NOMO-1 (cell line): ENCODE data around the gene LGALS3BP.
A peak's percentile ranks its signal among the peaks of the same experiment; 100 is the strongest.

Experiments
- DNase-seq, 2 experiments: peaks; one replicate each; lab custom pipeline; 2025; ENCODE audit not compliant: unreplicated experiment in 2 of 2; lab: John Stamatoyannopoulos, UW

The LGALS3BP gene

DNA sequence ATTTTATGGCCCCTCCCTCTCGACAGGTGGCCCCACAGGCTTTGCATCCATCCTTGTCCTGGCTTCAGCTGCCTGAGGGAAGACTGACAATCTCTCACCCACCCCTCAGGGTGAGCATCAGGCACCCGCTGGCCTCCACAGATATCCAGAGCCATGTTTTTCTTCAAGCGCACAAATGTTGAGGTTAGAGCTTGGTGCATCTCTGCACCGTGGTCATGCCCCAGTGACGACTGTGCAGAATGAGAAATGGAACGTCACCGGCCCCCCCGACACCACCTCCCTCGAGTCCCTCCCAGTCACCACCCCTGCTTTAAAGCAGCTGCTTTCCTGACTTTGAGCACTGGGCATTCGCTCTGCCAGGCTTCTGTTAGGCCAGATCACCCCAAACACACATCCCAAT, 34.8 kb downstream of the LGALS3BP start:
- no peak for DNase-seq

DNA sequence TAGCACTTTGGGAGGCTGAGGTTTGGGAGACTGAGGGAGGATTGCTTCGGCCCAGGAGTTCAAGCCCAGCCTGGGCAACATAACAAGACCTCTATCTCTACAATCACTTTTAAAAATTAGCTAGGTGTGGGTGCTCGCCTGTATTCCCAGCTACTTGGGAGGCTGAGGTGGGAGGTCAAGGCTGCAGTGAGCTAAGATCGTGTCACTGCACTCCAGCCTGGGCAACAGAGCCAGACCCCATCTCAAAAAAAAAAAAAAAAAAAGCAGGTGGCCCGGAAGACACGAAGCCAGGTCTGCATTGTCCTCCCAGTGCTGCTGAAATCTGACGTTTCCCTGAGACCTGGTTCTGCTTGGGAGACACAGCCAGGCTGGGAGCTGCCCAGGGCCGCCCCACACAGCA, 35.7 kb downstream of the LGALS3BP start:
- DNase-seq: no peak

DNA sequence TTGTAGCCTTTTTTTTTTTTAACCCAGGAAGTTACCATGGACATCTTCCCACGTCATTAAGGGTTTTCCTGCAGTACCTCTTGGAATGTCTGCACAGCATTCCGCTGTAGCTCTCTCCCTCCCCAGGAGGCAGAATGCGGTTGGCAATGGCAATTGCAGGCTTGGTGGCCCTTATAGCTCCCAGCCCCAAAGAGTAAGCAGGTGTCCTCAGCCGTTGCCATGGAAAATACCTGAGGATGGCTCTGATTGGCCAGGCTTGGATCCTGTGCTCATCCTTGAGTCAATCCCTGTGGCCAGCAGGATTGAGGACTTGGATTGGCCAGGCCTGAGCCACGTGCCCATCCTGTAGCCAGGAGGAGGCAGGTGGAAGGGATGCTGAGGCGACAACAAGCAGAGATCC, 39.0 kb downstream of the LGALS3BP start:
- no peak for DNase-seq

DNA sequence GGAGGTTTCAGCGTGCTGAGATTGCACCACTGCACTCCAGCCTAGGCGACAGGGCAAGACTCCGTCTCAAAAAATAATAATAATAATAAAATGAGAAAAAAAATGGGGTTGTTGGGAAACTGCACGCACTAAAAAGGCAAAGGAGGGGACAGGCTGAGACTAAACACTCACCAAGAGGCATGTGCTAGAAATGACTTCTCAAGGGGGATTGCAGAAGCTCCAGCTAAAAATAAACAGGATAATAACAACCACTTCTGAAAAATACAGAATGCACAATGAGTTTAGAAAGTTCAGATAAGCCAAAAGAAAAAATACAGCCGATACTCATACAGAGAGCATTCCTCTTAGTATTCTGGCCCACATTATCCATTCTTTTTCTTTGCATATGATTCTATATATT, 39.5 kb downstream of the LGALS3BP start:
- no peak for DNase-seq

DNA sequence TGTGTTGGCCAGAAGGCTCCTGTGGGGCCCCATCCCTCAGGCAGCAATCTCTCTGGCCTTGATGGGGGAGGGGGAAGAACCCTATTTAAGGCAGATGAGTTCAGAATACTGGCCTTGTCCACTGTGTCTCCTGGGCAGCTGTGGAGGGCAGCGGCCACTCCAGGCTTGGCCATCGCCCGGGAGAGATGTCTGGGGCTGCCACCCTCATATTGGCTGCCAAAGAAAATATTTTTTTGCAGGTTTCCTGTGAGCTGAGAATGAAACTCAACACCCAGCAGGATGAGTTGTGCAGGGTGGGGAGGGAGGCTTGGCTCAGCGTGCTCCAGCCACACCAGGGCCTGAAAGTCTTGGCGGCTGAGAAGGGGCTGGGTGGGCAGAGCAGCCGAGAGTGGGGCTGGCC, 40.1 kb downstream of the LGALS3BP start:
- DNase-seq: no peak

DNA sequence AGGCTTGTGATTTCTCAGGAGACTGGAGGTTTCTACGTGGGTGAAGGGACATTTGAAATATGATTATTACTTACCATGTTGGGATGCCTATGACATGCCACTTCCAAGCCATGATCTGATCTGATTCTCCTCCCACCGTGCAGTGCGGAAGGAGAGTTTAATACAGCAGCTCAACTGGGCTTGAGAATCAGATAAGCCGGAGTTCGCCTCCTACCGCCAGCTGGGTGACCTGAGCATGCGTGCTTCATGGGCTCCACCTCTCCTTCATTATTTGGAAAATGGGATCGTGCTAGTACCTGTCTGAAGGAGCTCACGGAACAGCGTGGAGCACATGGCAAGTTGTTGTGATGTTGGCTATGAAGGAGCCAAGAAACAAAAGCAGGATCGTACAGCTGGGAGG, 42.2 kb downstream of the LGALS3BP start:
- no peak for DNase-seq

DNA sequence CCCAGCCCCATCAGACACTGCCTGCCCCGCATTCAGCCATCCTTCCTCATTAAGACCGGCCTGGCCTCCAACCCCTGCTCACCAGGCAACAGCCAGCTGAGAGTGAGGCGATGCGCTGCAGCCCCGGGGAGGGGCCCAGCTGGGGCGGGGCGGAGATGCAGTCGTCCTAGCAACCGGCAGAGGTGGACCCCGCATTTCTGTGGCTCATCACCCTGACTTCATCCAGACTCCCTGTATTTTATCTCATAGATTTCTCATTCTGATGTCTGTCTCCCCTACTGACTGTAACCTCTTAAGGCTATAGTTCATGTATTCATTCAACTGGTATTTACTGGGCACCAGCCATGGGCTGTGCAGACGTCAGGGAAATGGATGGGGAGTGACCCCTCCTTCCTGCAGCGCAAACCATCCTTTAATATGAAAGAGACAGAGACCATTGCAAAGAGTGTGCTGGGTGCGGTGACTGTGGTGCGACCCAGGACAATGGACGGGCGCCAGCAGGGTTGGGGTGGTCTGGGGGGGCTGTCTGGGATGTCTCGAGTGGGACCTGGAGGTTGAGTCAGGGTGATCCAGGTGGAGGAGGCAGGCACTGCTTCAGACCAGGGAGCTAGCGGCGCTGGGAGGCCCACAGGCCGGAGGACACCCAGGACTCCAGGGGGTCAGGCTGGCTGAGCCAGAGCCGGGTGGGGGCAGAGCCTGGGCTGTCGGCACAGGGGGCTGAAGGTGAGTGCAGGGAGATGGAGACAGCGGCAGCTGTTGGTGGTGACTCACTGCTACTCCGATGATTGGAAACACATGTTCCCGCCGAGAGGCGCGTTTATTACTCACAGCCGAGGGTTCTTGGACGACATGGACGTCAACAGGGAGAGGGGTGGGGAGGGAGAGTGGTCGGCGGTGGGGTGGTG, 44.1 kb downstream of the LGALS3BP start:
- no peak for DNase-seq

DNA sequence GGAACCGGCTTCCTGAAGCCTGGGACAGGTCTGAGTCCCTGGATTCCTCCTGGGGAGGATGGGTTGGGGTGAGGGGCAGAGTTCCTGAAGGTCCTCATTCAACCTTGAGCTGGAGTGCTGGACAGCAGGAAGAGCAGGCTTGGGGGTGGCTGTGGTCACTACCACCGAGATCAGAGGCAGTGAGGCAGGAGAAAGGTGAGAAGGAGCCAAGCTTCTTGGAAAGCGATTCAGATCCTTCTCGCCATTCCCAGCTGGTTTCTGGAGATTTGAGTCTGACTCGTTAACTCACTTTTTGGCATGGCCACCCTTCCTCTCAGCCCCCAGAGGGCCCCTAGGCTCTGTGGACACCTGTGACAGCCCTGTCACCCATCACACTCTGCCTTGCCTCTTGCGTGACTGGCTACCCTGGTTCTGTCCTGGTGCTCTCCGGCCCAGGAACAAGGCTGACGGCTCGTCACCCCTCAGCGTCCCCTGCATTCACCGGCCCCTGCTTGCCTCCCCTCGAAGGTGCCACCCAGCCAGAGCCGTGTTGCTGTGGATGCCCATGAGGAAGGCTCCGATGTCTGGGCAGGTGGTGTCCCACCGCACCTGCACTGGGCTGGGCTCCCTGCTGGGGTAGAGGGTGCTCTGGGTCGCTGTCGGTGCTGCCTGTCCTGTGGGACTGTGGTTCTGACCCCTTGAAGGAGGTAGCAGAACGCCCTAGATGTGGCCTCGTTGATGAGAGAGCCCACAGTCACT, 44.9 kb downstream of the LGALS3BP start:
- no peak for DNase-seq

DNA sequence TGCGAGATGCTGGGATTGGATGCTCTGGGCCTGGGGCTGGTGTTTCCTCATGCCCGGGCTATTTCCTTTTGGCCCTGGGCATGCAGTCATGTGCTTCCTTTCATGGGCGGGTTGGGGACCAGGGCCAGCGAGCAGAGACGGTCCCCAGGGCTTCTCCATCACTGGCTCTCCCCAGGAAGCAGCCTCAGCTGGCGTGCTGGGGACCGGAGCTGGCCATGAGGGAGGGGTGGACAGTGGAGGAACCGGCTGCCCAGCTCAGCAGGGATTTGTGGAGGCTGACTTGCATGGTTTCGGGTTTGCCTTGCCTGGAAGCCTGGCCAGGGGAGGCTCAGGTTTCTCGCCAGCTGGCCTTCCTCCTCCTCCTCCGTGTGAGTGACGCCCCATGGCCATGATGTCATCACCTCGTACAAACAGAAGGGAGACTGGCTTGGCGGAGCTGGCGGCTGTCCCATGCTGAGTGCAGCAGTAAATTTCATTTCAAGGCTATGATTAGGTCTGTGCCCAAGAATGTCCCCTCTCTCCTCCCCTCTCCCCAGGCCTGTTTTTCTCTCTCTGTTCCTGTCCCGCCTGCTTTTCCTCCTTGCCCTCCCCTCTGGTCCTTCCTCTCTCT, 45.7 kb downstream of the LGALS3BP start:
- no peak for DNase-seq

DNA sequence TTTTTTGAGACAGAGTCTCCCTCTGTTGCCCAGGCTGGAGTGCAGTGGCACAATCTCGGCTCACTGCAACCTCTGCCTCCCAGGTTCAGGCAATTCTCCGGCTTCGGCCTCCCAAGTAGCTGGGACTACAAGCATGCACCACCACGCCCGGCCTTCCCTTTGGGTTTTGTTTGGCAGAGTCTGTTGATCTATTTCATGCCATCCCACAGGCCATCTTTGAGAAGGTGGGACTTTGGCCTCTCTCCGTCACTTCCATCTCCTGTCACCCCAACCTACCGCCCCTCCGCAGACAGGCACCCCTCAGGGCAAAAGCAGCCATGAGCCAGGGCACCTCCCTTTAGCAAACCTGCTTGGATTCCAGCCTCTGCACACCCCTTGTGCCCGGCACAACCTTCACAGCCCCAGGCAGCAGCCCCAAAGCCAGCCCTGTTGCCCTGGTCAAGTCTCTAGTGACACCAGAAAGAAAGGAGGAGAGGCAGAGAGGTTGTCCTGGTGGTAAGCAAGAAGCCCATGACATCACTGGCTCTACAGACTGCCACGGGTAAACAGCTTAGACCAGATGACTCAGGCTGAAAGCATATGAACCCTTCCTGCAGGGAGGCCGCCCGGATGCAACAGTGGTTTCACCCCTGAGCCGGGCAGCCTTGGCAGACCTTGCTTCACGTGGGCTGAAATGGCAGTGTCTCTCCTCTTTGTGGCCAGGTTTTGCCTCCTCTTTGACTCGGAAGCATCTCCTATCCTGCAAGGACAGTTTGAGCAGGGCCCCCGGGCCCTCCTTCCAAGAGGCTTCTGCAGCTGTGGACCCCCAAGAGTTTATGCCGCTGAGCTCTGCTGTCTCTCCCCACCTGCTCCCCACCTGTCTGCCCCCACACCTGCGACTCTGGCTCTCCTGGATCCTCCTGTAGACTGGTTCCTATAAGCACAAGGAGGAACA, 46.4 kb downstream of the LGALS3BP start:
- peak; percentile 48 to 59 for DNase-seq

DNA sequence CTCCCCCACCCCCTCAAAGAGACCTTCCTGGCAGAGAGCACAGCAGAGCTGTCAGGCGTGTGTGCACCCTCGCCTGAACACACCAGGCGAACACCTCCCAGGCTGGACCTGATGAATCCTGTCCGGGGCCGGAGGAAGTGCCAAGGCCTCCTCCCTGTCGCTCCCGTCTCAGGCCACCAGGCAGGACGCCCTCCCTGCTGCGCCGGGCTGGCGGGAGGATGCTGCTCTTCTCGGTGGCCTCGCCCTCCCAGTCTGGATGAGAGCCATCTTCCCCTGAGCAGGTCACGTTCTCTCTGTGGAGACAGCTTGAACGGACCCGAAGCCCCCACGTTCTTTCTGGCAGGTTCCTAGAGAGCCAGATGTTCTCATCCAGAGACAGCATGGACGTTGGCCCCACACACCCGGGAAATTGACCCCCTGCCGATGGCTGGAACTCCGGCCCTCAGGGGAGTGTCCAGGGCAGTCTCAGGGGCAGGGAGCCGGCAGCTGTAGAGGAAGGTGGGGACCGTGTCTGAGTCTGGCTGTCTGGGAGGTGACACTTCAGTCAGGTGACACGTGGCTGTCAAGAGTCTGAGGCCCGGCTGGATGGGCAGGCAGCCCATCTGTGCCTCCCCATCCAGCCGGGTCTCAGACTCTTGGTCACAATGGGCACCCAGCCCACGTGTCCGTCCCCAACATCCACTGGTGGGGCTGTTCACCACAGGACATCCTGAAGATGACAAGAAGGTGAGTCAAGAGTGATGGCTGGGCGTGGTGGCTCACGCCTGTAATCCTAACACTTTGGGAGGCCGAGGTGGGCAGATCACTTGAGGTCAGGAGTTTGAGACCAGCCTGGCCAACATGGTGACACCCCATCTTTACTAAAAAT, 49.6 kb downstream of the LGALS3BP start:
- DNase-seq: no peak

DNA sequence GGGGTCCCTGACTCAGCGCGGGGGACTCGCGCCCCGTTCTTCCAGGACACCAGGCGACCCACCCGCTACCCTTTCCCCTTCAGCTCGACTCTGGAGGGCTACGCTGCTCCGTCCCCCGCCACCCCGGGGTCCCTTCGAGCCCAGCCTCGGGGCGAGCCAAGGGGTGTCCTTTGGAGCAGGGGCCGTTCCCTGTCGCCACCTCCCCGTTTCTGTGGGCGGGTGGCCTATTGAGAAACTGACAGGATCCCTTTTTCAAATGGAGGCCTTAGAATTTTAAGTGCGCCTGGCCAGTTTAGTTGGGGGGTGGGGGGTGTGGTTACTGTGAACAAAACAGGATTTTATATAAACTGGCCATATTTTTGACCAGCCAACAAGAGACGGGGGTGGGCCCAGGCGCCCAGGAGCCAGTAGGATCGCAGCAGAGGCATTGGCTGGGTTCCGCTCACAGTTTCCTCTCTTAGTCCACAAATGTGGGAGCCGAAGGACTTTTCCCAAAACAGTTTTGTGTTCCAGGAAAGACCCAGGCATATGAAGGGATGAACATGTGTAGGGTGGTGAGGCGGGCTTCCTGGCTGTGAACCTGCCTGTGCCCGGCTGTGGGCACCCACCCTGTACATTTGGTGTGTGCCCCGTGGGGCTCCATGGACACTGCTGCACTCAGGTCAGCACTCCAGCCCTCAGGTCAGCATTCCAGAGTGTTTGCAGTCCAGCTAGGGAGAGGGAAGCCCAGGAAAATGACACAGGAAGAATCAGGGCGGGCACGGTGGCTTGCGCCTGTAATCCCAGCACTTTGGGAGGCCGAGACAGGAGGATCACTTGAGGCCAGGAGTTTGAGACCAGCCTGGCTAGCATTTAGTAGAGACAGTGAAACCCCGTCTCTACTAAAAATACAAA, 53.8 kb downstream of the LGALS3BP start:
- DNase-seq: peak; percentile 20 to 33

DNA sequence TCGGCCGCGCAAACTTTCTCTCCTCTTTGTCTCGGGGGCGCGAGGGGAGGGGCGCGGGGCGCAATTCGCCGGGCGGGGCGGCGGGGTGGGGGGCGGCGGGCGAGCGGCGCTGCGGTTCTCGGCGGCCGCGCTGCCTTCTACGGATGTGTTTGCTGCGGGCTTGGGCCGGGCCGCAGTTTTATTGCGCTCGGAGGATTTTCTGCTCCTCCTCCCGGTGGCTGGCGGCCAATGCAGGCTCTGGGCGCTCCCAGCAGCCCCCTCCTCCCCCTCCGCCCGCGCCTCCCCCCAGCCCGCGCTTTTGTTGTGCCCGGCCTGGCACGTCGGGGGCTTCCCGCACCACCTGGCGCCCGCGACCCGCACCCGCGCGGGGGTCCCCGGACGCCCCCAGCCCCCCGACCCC, 54.5 kb downstream of the LGALS3BP start, which contains the start of gene TIMP2:
TSS of gene TIMP2 (minus strand) at position 154 of the 400 bp plus-strand sequence. CDS start 299 bp downstream, outside the sequence.
- DNase-seq: peak; percentile 72 to 89

DNA sequence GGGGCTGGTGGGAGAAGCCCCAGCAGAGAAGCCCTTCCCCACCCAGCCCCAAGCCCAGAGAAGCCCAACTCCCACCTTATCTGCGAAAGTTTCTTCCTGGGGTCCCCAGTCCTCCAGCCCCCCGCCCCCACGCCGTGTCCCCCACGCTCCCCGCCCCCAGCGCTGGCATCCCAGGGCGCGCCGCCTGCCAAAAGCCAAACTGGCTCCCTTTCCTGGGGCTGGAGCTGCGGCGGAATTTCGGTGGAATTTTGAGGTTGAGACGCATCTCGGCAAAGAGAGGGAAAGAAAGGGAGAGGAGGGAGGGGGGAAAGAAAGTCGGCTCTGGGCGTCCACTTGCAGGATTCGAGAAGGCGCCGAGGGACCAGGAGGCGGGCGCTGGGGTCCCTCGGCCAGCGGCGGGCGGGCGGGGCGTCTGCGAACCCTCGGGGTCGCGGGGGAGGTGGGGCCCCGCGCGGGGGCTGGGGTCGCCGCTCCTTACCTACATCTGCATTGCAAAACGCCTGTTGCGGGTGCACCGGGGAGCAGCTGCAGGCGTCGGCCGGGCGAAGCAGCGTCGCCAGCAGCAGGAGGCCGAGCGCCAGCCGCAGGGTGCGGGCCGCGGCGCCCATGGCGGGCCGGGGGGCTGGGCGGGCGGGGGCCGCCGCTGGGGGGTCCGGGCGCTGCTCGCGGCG, 55.1 kb downstream of the LGALS3BP start:
- DNase-seq: peak in 1 of 2 experiments; percentile 9

DNA sequence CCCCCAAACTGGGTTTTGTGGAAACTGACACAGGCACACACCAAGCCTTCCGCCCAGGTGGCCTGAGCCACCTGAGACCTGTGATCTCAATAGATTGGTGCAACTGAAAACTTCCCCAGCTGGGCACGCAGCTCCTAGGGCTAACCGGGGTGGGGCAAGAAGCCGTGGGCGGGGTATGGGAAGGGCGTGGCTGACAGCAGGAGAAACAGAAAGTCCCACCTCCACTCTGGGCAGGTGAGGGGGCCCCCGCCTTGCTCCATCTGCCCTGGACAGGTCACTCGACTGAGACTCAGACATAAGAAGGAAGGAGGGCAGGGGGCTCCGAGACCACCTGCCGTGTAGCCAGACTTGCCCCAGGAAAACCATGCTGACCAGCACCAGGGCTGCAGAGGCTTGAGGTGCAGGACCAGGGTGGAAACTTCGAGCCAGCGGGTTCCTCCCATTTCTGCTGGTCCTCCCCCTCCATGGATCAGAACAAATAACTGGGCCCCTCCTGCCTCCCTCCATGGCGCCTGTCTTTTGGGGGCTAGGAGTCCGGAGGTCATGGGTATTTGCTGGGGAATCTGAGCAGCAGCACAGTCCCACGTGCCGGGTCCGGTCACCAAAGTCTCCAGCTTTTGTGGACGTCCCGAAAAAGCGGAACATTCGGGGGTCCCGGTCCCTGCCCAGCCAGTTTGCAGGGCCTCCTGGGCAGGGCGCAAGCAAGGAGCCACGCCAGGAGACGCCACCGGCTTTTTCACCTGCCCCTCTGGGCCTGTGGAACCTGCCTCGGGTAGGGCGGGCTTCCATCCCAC, 55.9 kb downstream of the LGALS3BP start:
- peak; percentile 71 to 72 for DNase-seq

DNA sequence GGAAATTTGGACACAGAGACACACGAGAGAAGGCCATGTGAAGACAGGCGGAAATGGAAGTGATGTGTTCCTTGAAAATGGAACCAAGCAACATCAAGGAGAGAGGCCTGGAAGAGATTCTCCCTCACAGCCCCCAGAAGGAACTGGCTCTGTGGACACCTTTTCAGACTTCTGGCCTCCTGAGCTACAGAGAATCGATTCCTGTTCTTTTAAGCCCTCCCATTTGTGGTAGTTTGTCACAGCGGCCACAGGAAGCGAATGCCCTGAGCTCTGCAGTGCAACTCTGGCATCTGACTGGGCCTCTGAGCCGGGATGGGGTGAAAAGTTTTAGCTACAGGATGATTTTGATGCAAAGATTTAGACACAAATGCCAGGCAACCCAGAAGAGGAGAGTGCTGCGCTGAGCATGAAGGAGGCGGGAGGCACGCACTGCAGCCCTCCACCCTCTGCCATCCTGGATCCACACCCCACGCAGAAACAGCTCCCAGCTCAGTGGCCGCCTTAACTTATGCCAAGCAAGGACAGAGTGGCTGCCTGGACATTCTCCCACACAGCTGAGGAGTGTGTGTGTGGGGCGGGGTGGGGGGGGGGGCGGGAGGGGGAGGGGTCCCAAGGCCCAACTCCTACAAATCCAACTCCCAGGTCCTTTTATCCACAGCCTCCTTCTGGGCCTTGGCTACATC, 56.8 kb downstream of the LGALS3BP start:
- peak; percentile 77 to 86 for DNase-seq
